ENCODE measurements around the gene KCNC3.

KCNC3 gene

GRCh38 chr19:50300051-50300450 is 29.1 kb downstream of the KCNC3 start:
- no peak overlapping the region for H3K27ac ChIP-seq (replicated peaks; ENCODE audit: low read length)

GRCh38 chr19:50293263-50294004 is 35.7 kb downstream of the KCNC3 start:
- H2BK12ac ChIP-seq (ENCODE audit: low read length) = no peak overlapping the region
- no CpG with 5 or more reads among the region's 14 CpGs for WGBS, 2 donors (ENCODE audit: extremely low coverage in 2 of 2, insufficient read length in 2 of 2, insufficient replicate concordance in 1 of 2)

More at GRCh38 chr19:50300051-50300450, 29.1 kb downstream of the KCNC3 start:
- H3K79me1 ChIP-seq (ENCODE audit: low read depth, low read length) = no peaks in the 10 kb centered on the region
- WGBS, 2 donors (ENCODE audit: extremely low coverage in 2 of 2, insufficient read length in 2 of 2, insufficient replicate concordance in 1 of 2) = no CpG with 5 or more reads among the region's 2 CpGs
- H3K36me3 ChIP-seq (replicated peaks in 1 of 2; ENCODE audit: control insufficient read depth in 2 of 2, insufficient read depth in 2 of 2, low read length in 2 of 2) = no peaks in the 10 kb centered on the region
- no peak overlapping the region for H4K8ac ChIP-seq (ENCODE audit: low read depth, low read length)
- no peak overlapping the region for H3K4ac ChIP-seq (ENCODE audit: low read length)
- no peak overlapping the region for H3K23ac ChIP-seq (ENCODE audit: low read depth, low read length, poor library complexity)
- no peak overlapping the region for H3K18ac ChIP-seq (ENCODE audit: low read length)
- H3K4me2 ChIP-seq (ENCODE audit: insufficient read depth, low read length, poor library complexity, severe bottlenecking) = no peak overlapping the region
- no peak overlapping the region for H3K4me3 ChIP-seq (ENCODE audit: low read length in 2 of 2)
- no peak overlapping the region for H2BK15ac ChIP-seq (ENCODE audit: low read length)
- no peak overlapping the region for H3K9ac ChIP-seq (ENCODE audit: low read depth, low read length, poor library complexity)
- H2AFZ ChIP-seq (ENCODE audit: low read length) = no peak overlapping the region
- no peak overlapping the region for H2BK12ac ChIP-seq (ENCODE audit: low read length)
- H4K91ac ChIP-seq (ENCODE audit: low read depth, low read length, poor library complexity) = no peak overlapping the region
- H3K27me3 ChIP-seq (ENCODE audit: control insufficient read depth in 3 of 3, insufficient read depth in 3 of 3, low read depth in 1 of 3, low read length in 3 of 3) = peaks cover 0 to 4% (median 0%) of the 10 kb centered on the region in 3 experiments
- H2AK5ac ChIP-seq (ENCODE audit: low read depth, low read length) = no peak overlapping the region
- H2BK5ac ChIP-seq (ENCODE audit: low read length) = no peak overlapping the region
- no peaks in the 10 kb centered on the region for H3K9me3 ChIP-seq (replicated peaks in 1 of 2; ENCODE audit: control insufficient read depth in 2 of 2, insufficient read depth in 1 of 2, low read depth in 1 of 2, low read length in 2 of 2)
- H3K4me1 ChIP-seq (ENCODE audit: control insufficient read depth in 2 of 2, insufficient read depth in 1 of 2, low read depth in 1 of 2, low read length in 2 of 2) = no peaks in the 10 kb centered on the region
- no peak overlapping the region for H3K14ac ChIP-seq (ENCODE audit: low read length)
- no peak overlapping the region for H2BK120ac ChIP-seq (ENCODE audit: low read depth, low read length)
- DNase-seq (ENCODE audit: low spot score) = no peak

GRCh38 chr19:50292216-50292827 is 36.9 kb downstream of the KCNC3 start:
- no peak overlapping the region for H2AFZ ChIP-seq (ENCODE audit: low read length)
- H3K9me3 ChIP-seq (replicated peaks in 1 of 2; ENCODE audit: control insufficient read depth in 2 of 2, insufficient read depth in 1 of 2, low read depth in 1 of 2, low read length in 2 of 2) = peaks cover 0 to 1% of the 10 kb centered on the region in 2 donors
- no peak overlapping the region for H3K4ac ChIP-seq (ENCODE audit: low read length)
- H3K36me3 ChIP-seq (replicated peaks in 1 of 2; ENCODE audit: control insufficient read depth in 2 of 2, insufficient read depth in 2 of 2, low read length in 2 of 2) = peaks cover 0 to 10% of the 10 kb centered on the region in 2 donors
- no peak for DNase-seq (ENCODE audit: low spot score)
- no peak overlapping the region for H3K4me2 ChIP-seq (ENCODE audit: insufficient read depth, low read length, poor library complexity, severe bottlenecking)
- H3K4me3 ChIP-seq (ENCODE audit: low read length in 2 of 2) = no peak overlapping the region
- H3K14ac ChIP-seq (ENCODE audit: low read length) = no peak overlapping the region
- H2AK5ac ChIP-seq (ENCODE audit: low read depth, low read length) = peak overlapping the region; percentile 74
- H3K9ac ChIP-seq (ENCODE audit: low read depth, low read length, poor library complexity) = no peak overlapping the region
- no peak overlapping the region for H4K8ac ChIP-seq (ENCODE audit: low read depth, low read length)
- peak overlapping the region; percentile 5 for H3K18ac ChIP-seq (ENCODE audit: low read length)
- WGBS, 2 donors (ENCODE audit: extremely low coverage in 2 of 2, insufficient read length in 2 of 2, insufficient replicate concordance in 1 of 2) = no CpG with 5 or more reads among the region's 11 CpGs
- H2BK5ac ChIP-seq (ENCODE audit: low read length) = peak overlapping the region; percentile 66
- H3K27me3 ChIP-seq (ENCODE audit: control insufficient read depth in 3 of 3, insufficient read depth in 3 of 3, low read depth in 1 of 3, low read length in 3 of 3) = peaks cover 0 to 16% (median 0%) of the 10 kb centered on the region in 3 experiments
- H2BK15ac ChIP-seq (ENCODE audit: low read length) = peak overlapping the region; percentile 54
- H3K23ac ChIP-seq (ENCODE audit: low read depth, low read length, poor library complexity) = peak overlapping the region; percentile 5
- H2BK120ac ChIP-seq (ENCODE audit: low read depth, low read length) = no peak overlapping the region
- no peaks in the 10 kb centered on the region for H3K79me1 ChIP-seq (ENCODE audit: low read depth, low read length)
- H4K91ac ChIP-seq (ENCODE audit: low read depth, low read length, poor library complexity) = no peak overlapping the region
- no peak overlapping the region for H3K27ac ChIP-seq (replicated peaks; ENCODE audit: low read length)
- H2BK12ac ChIP-seq (ENCODE audit: low read length) = no peak overlapping the region
- peaks cover 0 to 4% of the 10 kb centered on the region in 2 donors for H3K4me1 ChIP-seq (ENCODE audit: control insufficient read depth in 2 of 2, insufficient read depth in 1 of 2, low read depth in 1 of 2, low read length in 2 of 2)

More at GRCh38 chr19:50293263-50294004, 35.7 kb downstream of the KCNC3 start:
- H2AFZ ChIP-seq (ENCODE audit: low read length) = no peak overlapping the region
- H3K18ac ChIP-seq (ENCODE audit: low read length) = peak overlapping the region; percentile 57
- peak overlapping the region; percentile 74 for H2AK5ac ChIP-seq (ENCODE audit: low read depth, low read length)
- no peak overlapping the region for H4K91ac ChIP-seq (ENCODE audit: low read depth, low read length, poor library complexity)
- H2BK120ac ChIP-seq (ENCODE audit: low read depth, low read length) = no peak overlapping the region
- no peak for DNase-seq (ENCODE audit: low spot score)
- H3K36me3 ChIP-seq (replicated peaks in 1 of 2; ENCODE audit: control insufficient read depth in 2 of 2, insufficient read depth in 2 of 2, low read length in 2 of 2) = peaks cover 0 to 10% of the 10 kb centered on the region in 2 donors
- H3K79me1 ChIP-seq (ENCODE audit: low read depth, low read length) = no peaks in the 10 kb centered on the region
- H3K4me2 ChIP-seq (ENCODE audit: insufficient read depth, low read length, poor library complexity, severe bottlenecking) = no peak overlapping the region
- H2BK15ac ChIP-seq (ENCODE audit: low read length) = no peak overlapping the region
- peak overlapping the region; percentile 66 for H3K4ac ChIP-seq (ENCODE audit: low read length)
- peaks cover 0 to 14% (median 0%) of the 10 kb centered on the region in 3 experiments for H3K27me3 ChIP-seq (ENCODE audit: control insufficient read depth in 3 of 3, insufficient read depth in 3 of 3, low read depth in 1 of 3, low read length in 3 of 3)
- peaks cover 0 to 1% of the 10 kb centered on the region in 2 donors for H3K9me3 ChIP-seq (replicated peaks in 1 of 2; ENCODE audit: control insufficient read depth in 2 of 2, insufficient read depth in 1 of 2, low read depth in 1 of 2, low read length in 2 of 2)
- H3K23ac ChIP-seq (ENCODE audit: low read depth, low read length, poor library complexity) = peak overlapping the region; percentile 34
- H4K8ac ChIP-seq (ENCODE audit: low read depth, low read length) = no peak overlapping the region
- H3K14ac ChIP-seq (ENCODE audit: low read length) = peak overlapping the region; percentile 38
- H3K4me1 ChIP-seq (ENCODE audit: control insufficient read depth in 2 of 2, insufficient read depth in 1 of 2, low read depth in 1 of 2, low read length in 2 of 2) = peaks cover 0 to 4% of the 10 kb centered on the region in 2 donors
- no peak overlapping the region for H3K4me3 ChIP-seq (ENCODE audit: low read length in 2 of 2)
- peak overlapping the region; percentile 66 for H2BK5ac ChIP-seq (ENCODE audit: low read length)
- H3K9ac ChIP-seq (ENCODE audit: low read depth, low read length, poor library complexity) = no peak overlapping the region
- no peak overlapping the region for H3K27ac ChIP-seq (replicated peaks; ENCODE audit: low read length)

- Histone ChIP-seq H3K23ac (ENCODE audit: low read depth, low read length, poor library complexity) (no peak overlapping the region), H3K4me2 (ENCODE audit: insufficient read depth, low read length, poor library complexity, severe bottlenecking) (no peak overlapping the region), H3K18ac (ENCODE audit: low read length) (peak overlapping the region; percentile 57), H3K4ac (ENCODE audit: low read length) (no peak overlapping the region), H2BK120ac (ENCODE audit: low read depth, low read length) (no peak overlapping the region), H4K8ac (ENCODE audit: low read depth, low read length) (no peak overlapping the region), H2BK15ac (ENCODE audit: low read length) (no peak overlapping the region), H3K9ac (ENCODE audit: low read depth, low read length, poor library complexity) (peak overlapping the region; percentile 80), H3K4me1 (ENCODE audit: control insufficient read depth in 2 of 2, insufficient read depth in 1 of 2, low read depth in 1 of 2, low read length in 2 of 2) (peaks cover 0 to 4% of the 10 kb centered on the region in 2 donors), H2BK12ac (ENCODE audit: low read length) (no peak overlapping the region), H2AFZ (ENCODE audit: low read length) (no peak overlapping the region), H3K27me3 (ENCODE audit: control insufficient read depth in 3 of 3, insufficient read depth in 3 of 3, low read depth in 1 of 3, low read length in 3 of 3) (peaks cover 0 to 16% (median 0%) of the 10 kb centered on the region in 3 experiments), H3K9me3 (replicated peaks in 1 of 2; ENCODE audit: control insufficient read depth in 2 of 2, insufficient read depth in 1 of 2, low read depth in 1 of 2, low read length in 2 of 2) (peaks cover 8 to 10% of the 10 kb centered on the region in 2 donors), H2BK5ac (ENCODE audit: low read length) (no peak overlapping the region), H4K91ac (ENCODE audit: low read depth, low read length, poor library complexity) (no peak overlapping the region), H3K36me3 (replicated peaks in 1 of 2; ENCODE audit: control insufficient read depth in 2 of 2, insufficient read depth in 2 of 2, low read length in 2 of 2) (peaks cover 0 to 18% of the 10 kb centered on the region in 2 donors), H2AK5ac (ENCODE audit: low read depth, low read length) (no peak overlapping the region), H3K27ac (replicated peaks; ENCODE audit: low read length) (peak overlapping the region; percentile 22), H3K14ac (ENCODE audit: low read length) (no peak overlapping the region), H3K79me1 (ENCODE audit: low read depth, low read length) (no peaks in the 10 kb centered on the region), H3K4me3 (ENCODE audit: low read length in 2 of 2) (no peak overlapping the region)
- DNase-seq (ENCODE audit: low spot score) = no peak
- no CpG with 5 or more reads among the region's 15 CpGs for WGBS, 2 donors (ENCODE audit: extremely low coverage in 2 of 2, insufficient read length in 2 of 2, insufficient replicate concordance in 1 of 2)
These were observed 38.4 kb downstream of the KCNC3 start for GRCh38 chr19:50290775-50291174.
